Stimulated activated naive CD4-positive, alpha-beta T cell (primary cell): ENCODE results near the gene KIF16B.
"Not testable (repeated sequence)": the region's sequence is repeated elsewhere in the genome, so short reads cannot be mapped to it uniquely, and the experiment has no call there.

Experiments
- DNase-seq, 6 experiments: peaks; one replicate each; lab custom pipeline; 2025; lab: John Stamatoyannopoulos, UW

KIF16B gene

GRCh38 chr20:16553684-16554083 is 19.6 kb downstream of the KIF16B start:
- DNase-seq: no peak

GRCh38 chr20:16553101-16553500 is 20.1 kb downstream of the KIF16B start:
- no peak for DNase-seq

GRCh38 chr20:16552015-16552414 is 21.2 kb downstream of the KIF16B start:
- no peak for DNase-seq

- no peak for DNase-seq
Observed at GRCh38 chr20:16551607-16552006, 21.6 kb downstream of the KIF16B start.

GRCh38 chr20:16548068-16548672 is 25.1 kb downstream of the KIF16B start:
- no peak for DNase-seq

GRCh38 chr20:16544949-16545348 is 28.3 kb downstream of the KIF16B start:
- no peak for DNase-seq

GRCh38 chr20:16542477-16542876 is 30.8 kb downstream of the KIF16B start:
- no peak for DNase-seq

- no peak for DNase-seq
Observed at GRCh38 chr20:16541878-16542277, 31.4 kb downstream of the KIF16B start.

- DNase-seq: no peak
Observed at GRCh38 chr20:16541226-16541625, 32.0 kb downstream of the KIF16B start.

GRCh38 chr20:16539280-16540021 is 33.8 kb downstream of the KIF16B start:
- DNase-seq: no peak

GRCh38 chr20:16538779-16539178 is 34.5 kb downstream of the KIF16B start:
- DNase-seq: no peak

GRCh38 chr20:16537918-16538317 is 35.3 kb downstream of the KIF16B start:
- no peak for DNase-seq

GRCh38 chr20:16537025-16537665 is 36.1 kb downstream of the KIF16B start:
- no peak for DNase-seq

- no peak for DNase-seq
Observed at GRCh38 chr20:16535277-16535676, 38.0 kb downstream of the KIF16B start.

GRCh38 chr20:16533502-16533901 is 39.7 kb downstream of the KIF16B start:
- DNase-seq: no peak

- DNase-seq: no peak
Observed at GRCh38 chr20:16531485-16531884, 41.8 kb downstream of the KIF16B start.

- no peak for DNase-seq
Observed at GRCh38 chr20:16530201-16530681, 43.0 kb downstream of the KIF16B start.

- no peak for DNase-seq
Observed at GRCh38 chr20:16528078-16528477, 45.2 kb downstream of the KIF16B start.

GRCh38 chr20:16527438-16527837 is 45.8 kb downstream of the KIF16B start:
- no peak for DNase-seq

- DNase-seq: no peak
Observed at GRCh38 chr20:16526433-16527380, 46.5 kb downstream of the KIF16B start.

GRCh38 chr20:16522651-16523050 is 50.6 kb downstream of the KIF16B start:
- DNase-seq: not testable (repeated sequence)

GRCh38 chr20:16520154-16520553 is 53.1 kb downstream of the KIF16B start:
- DNase-seq: no peak
